AG04449 (cell line): Measurements from ENCODE around the gene MYOCD.

Experiments used
- CTCF ChIA-PET: fragments of 350-600 bp; formaldehyde crosslinking; extraction: SDS; loops from one replicate; lab custom pipeline; 2021; ENCODE audit warnings: antibody characterized with exemption; lab: Yijun Ruan, JAX
- POLR2A ChIA-PET: fragments of 400-600, 350-600 bp; formaldehyde crosslinking; extraction: SDS; loops from one replicate; lab custom pipeline; 2020; ENCODE audit warnings: antibody characterized with exemption, inconsistent platforms; lab: Yijun Ruan, JAX
- DNase-seq: peaks from one replicate; pipeline ENCODE4 v3.0.0-alpha.2; 2010; ENCODE audit warnings: low read depth, low spot score
- H3K4me3 ChIP-seq: 2 replicates; pipeline ENCODE4 v1.5.1; 2011; ENCODE audit warnings: low read depth, mild to moderate bottlenecking, control low read depth, low read length
- CTCF ChIP-seq: IDR thresholded peaks from one replicate; pipeline ENCODE4 v1.5.1; 2011; ENCODE audit warnings: mild to moderate bottlenecking, moderate library complexity, low read length, control low read depth, inconsistent platforms; ENCODE audit not compliant: insufficient read depth; ENCODE audit errors: missing control alignments

Gene MYOCD

DNA sequence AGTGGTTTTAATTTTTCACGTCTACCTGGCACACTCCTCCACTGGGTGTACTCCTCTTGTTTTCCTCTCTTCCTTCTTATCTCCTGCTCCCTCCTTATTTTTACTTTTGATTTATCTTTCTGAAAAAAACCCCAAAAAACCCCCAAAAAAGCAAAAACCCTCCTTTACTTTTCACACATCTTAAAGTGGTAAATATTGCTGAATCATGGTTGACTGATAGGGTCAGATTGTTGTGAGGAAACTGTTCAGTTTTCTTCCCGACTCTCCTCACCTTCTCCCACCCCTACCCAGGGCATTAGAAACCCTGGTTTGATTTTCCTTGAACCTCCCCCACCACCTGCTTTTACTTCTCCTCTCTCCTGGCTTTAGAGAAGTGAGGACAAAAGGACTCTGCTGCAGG is 149.0 kb downstream of the MYOCD start:
- POLR2A ChIA-PET, result no interaction called here
- no peak overlapping the region for H3K4me3 ChIP-seq
- TF ChIP-seq CTCF, result no peak
- no peak for DNase-seq
- CTCF ChIA-PET, result no interaction called here

DNA sequence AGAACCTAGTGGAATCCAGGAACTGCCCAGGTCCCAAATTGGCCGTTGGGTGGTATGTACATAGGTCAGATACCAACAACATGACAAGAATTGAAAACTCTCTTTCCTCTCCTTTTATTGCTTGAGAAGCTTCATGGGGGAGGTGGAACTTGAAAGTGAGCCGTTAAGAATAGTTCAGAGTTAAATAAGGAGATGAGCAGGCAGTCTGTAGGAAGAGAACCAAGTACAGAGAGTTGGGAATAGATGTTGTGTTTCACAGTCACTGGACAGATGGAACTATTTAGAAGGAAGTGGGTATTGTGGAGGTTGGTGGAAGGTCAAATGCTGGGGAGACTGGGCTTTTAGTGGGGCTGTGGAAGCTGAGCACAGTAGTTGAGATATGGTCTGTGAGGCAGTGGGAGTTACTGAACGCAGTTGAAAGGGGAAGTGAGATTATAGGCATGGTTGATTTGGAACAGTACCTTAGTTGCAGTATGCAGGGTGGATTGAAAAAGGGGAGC is 150.0 kb downstream of the MYOCD start:
- TF ChIP-seq CTCF, result no peak
- no peak overlapping the region for H3K4me3 ChIP-seq
- POLR2A ChIA-PET, result no interaction called here
- no peak for DNase-seq
- CTCF ChIA-PET, result no interaction called here
